ENCODE measurements around the gene C16orf46.

Gene C16orf46

GRCh38 chr16:81095953-81096714 lies 19.1 kb upstream of the C16orf46 start, which contains the start of gene GCSH:
GCSH (minus strand) TSS chr16:81096395; CDS start chr16:81096278, 117 bp downstream.
- H3K4me3 ChIP-seq (ENCODE audit: low read depth, low read length), result peak within 1 kb of the TSS; percentile 79
- peak; percentile 96 for DNase-seq (ENCODE audit: low read depth)
- TF ChIP-seq, protein P1, sequence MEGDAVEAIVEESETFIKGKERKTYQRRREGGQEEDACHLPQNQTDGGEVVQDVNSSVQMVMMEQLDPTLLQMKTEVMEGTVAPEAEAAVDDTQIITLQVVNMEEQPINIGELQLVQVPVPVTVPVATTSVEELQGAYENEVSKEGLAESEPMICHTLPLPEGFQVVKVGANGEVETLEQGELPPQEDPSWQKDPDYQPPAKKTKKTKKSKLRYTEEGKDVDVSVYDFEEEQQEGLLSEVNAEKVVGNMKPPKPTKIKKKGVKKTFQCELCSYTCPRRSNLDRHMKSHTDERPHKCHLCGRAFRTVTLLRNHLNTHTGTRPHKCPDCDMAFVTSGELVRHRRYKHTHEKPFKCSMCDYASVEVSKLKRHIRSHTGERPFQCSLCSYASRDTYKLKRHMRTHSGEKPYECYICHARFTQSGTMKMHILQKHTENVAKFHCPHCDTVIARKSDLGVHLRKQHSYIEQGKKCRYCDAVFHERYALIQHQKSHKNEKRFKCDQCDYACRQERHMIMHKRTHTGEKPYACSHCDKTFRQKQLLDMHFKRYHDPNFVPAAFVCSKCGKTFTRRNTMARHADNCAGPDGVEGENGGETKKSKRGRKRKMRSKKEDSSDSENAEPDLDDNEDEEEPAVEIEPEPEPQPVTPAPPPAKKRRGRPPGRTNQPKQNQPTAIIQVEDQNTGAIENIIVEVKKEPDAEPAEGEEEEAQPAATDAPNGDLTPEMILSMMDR (IDR thresholded peaks at IDR 0.05; ENCODE audit: control insufficient read depth, extremely low read depth, insufficient read depth), result no peak

GRCh38 chr16:81095653-81095952 lies 18.6 kb upstream of the C16orf46 start:
- no peak for DNase-seq (ENCODE audit: low read depth)
- TF ChIP-seq, protein P1 (IDR thresholded peaks at IDR 0.05; ENCODE audit: control insufficient read depth, extremely low read depth, insufficient read depth), result no peak
- peak overlapping the region; percentile 79 for H3K4me3 ChIP-seq (ENCODE audit: low read depth, low read length)

GRCh38 chr16:81094771-81095251 lies 17.8 kb upstream of the C16orf46 start:
- DNase-seq (ENCODE audit: low read depth), result no peak
- TF ChIP-seq, protein P1 (IDR thresholded peaks at IDR 0.05; ENCODE audit: control insufficient read depth, extremely low read depth, insufficient read depth), result no peak
- peak overlapping the region; percentile 79 for H3K4me3 ChIP-seq (ENCODE audit: low read depth, low read length)

- H3K4me3 ChIP-seq (ENCODE audit: low read depth, low read length), result no peak overlapping the region
- no peak for DNase-seq (ENCODE audit: low read depth)
- TF ChIP-seq, protein P1 (IDR thresholded peaks at IDR 0.05; ENCODE audit: control insufficient read depth, extremely low read depth, insufficient read depth), result no peak
Observed at GRCh38 chr16:81088836-81089235, 11.8 kb upstream of the C16orf46 start.

- TF ChIP-seq, protein P1 (IDR thresholded peaks at IDR 0.05; ENCODE audit: control insufficient read depth, extremely low read depth, insufficient read depth), result no peak
- no peak for DNase-seq (ENCODE audit: low read depth)
- no peak overlapping the region for H3K4me3 ChIP-seq (ENCODE audit: low read depth, low read length)
Observed at GRCh38 chr16:81081014-81081413, 4.0 kb upstream of the C16orf46 start.

GRCh38 chr16:81080233-81080632 lies 3.2 kb upstream of the C16orf46 start:
- TF ChIP-seq, protein P1 (IDR thresholded peaks at IDR 0.05; ENCODE audit: control insufficient read depth, extremely low read depth, insufficient read depth), result no peak
- H3K4me3 ChIP-seq (ENCODE audit: low read depth, low read length), result no peak overlapping the region
- DNase-seq (ENCODE audit: low read depth), result no peak
